ENCODE results near the gene ERMN.

Gene ERMN

GRCh38 chr2:157320409-157320808 lies 5.2 kb downstream of the ERMN start:
- no peak for TF ChIP-seq TAF1 (IDR thresholded peaks at IDR 0.05; ENCODE audit: low read depth, low read length)
- no peak for TF ChIP-seq POLR2A (IDR thresholded peaks at IDR 0.05; ENCODE audit: low read depth, low read length)
- no peak for TF ChIP-seq SPI1 (IDR thresholded peaks at IDR 0.05; ENCODE audit: low read depth, low read length)
- no peak for TF ChIP-seq PAX5 (IDR thresholded peaks at IDR 0.05; ENCODE audit: insufficient read depth, low read length, severe bottlenecking)
- TF ChIP-seq POU2F2 (IDR thresholded peaks at IDR 0.05; ENCODE audit: low read depth, low read length), result no peak
- no peak for TF ChIP-seq POLR2AphosphoS5 (IDR thresholded peaks at IDR 0.05; ENCODE audit: low read depth, low read length)
- DNase-seq (ENCODE audit: insufficient read length, low spot score) (no peak), FAIRE-seq (no peak)

- FAIRE-seq, result no peak
- no peak for TF ChIP-seq TAF1 (IDR thresholded peaks at IDR 0.05; ENCODE audit: low read depth, low read length)
- TF ChIP-seq SPI1 (IDR thresholded peaks at IDR 0.05; ENCODE audit: low read depth, low read length), result no peak
- TF ChIP-seq POLR2A (IDR thresholded peaks at IDR 0.05; ENCODE audit: low read depth, low read length), result no peak
- TF ChIP-seq POU2F2 (IDR thresholded peaks at IDR 0.05; ENCODE audit: low read depth, low read length), result no peak
- no peak for TF ChIP-seq POLR2AphosphoS5 (IDR thresholded peaks at IDR 0.05; ENCODE audit: low read depth, low read length)
- no peak for TF ChIP-seq PAX5 (IDR thresholded peaks at IDR 0.05; ENCODE audit: insufficient read depth, low read length, severe bottlenecking)
- DNase-seq (ENCODE audit: insufficient read length, low spot score), result no peak
Measured at GRCh38 chr2:157319795-157320194, 5.8 kb downstream of the ERMN start.

- DNase-seq (ENCODE audit: insufficient read length, low spot score) (no peak), FAIRE-seq (no peak)
- no peak for TF ChIP-seq PAX5 (IDR thresholded peaks at IDR 0.05; ENCODE audit: insufficient read depth, low read length, severe bottlenecking)
- no peak for TF ChIP-seq SPI1 (IDR thresholded peaks at IDR 0.05; ENCODE audit: low read depth, low read length)
- TF ChIP-seq TAF1 (IDR thresholded peaks at IDR 0.05; ENCODE audit: low read depth, low read length), result no peak
- no peak for TF ChIP-seq POLR2A (IDR thresholded peaks at IDR 0.05; ENCODE audit: low read depth, low read length)
- no peak for TF ChIP-seq POLR2AphosphoS5 (IDR thresholded peaks at IDR 0.05; ENCODE audit: low read depth, low read length)
- TF ChIP-seq POU2F2 (IDR thresholded peaks at IDR 0.05; ENCODE audit: low read depth, low read length), result no peak
Measured at GRCh38 chr2:157318884-157319283, 6.7 kb downstream of the ERMN start.

GRCh38 chr2:157315901-157316300 lies 9.7 kb downstream of the ERMN start:
- FAIRE-seq (no peak), DNase-seq (ENCODE audit: insufficient read length, low spot score) (no peak)
- TF ChIP-seq POU2F2 (IDR thresholded peaks at IDR 0.05; ENCODE audit: low read depth, low read length) (no peak), POLR2AphosphoS5 (IDR thresholded peaks at IDR 0.05; ENCODE audit: low read depth, low read length) (no peak)

GRCh38 chr2:157312866-157313486 lies 12.6 kb downstream of the ERMN start:
- FAIRE-seq (peak; percentile 40), DNase-seq (ENCODE audit: insufficient read length, low spot score) (no peak)
- TF ChIP-seq PAX5 (IDR thresholded peaks at IDR 0.05; ENCODE audit: insufficient read depth, low read length, severe bottlenecking) (no peak), POU2F2 (IDR thresholded peaks at IDR 0.05; ENCODE audit: low read depth, low read length) (no peak), SPI1 (IDR thresholded peaks at IDR 0.05; ENCODE audit: low read depth, low read length) (no peak), TAF1 (IDR thresholded peaks at IDR 0.05; ENCODE audit: low read depth, low read length) (no peak), POLR2A (IDR thresholded peaks at IDR 0.05; ENCODE audit: low read depth, low read length) (no peak), POLR2AphosphoS5 (IDR thresholded peaks at IDR 0.05; ENCODE audit: low read depth, low read length) (no peak)

GRCh38 chr2:157311706-157312105 lies 13.9 kb downstream of the ERMN start:
- no peak for TF ChIP-seq SPI1 (IDR thresholded peaks at IDR 0.05; ENCODE audit: low read depth, low read length)
- TF ChIP-seq POLR2AphosphoS5 (IDR thresholded peaks at IDR 0.05; ENCODE audit: low read depth, low read length), result no peak
- no peak for TF ChIP-seq POLR2A (IDR thresholded peaks at IDR 0.05; ENCODE audit: low read depth, low read length)
- TF ChIP-seq PAX5 (IDR thresholded peaks at IDR 0.05; ENCODE audit: insufficient read depth, low read length, severe bottlenecking), result no peak
- FAIRE-seq (peak; percentile 80), DNase-seq (ENCODE audit: insufficient read length, low spot score) (no peak)

GRCh38 chr2:157309878-157310277 lies 15.7 kb downstream of the ERMN start:
- TF ChIP-seq PAX5 (IDR thresholded peaks at IDR 0.05; ENCODE audit: insufficient read depth, low read length, severe bottlenecking) (no peak), SPI1 (IDR thresholded peaks at IDR 0.05; ENCODE audit: low read depth, low read length) (no peak), POLR2AphosphoS5 (IDR thresholded peaks at IDR 0.05; ENCODE audit: low read depth, low read length) (no peak), POU2F2 (IDR thresholded peaks at IDR 0.05; ENCODE audit: low read depth, low read length) (no peak), TAF1 (IDR thresholded peaks at IDR 0.05; ENCODE audit: low read depth, low read length) (no peak), POLR2A (IDR thresholded peaks at IDR 0.05; ENCODE audit: low read depth, low read length) (no peak)
- no peak for DNase-seq (ENCODE audit: insufficient read length, low spot score)
- no peak for FAIRE-seq

- no peak for TF ChIP-seq PAX5 (IDR thresholded peaks at IDR 0.05; ENCODE audit: insufficient read depth, low read length, severe bottlenecking)
- FAIRE-seq (no peak), DNase-seq (ENCODE audit: insufficient read length, low spot score) (no peak)
Measured at GRCh38 chr2:157307021-157307420, 18.6 kb downstream of the ERMN start.

GRCh38 chr2:157305723-157306110 lies 19.9 kb downstream of the ERMN start:
- DNase-seq (ENCODE audit: insufficient read length, low spot score) (no peak), FAIRE-seq (no peak)
- no peak for TF ChIP-seq POU2F2 (IDR thresholded peaks at IDR 0.05; ENCODE audit: low read depth, low read length)
- TF ChIP-seq SPI1 (IDR thresholded peaks at IDR 0.05; ENCODE audit: low read depth, low read length), result no peak
- no peak for TF ChIP-seq PAX5 (IDR thresholded peaks at IDR 0.05; ENCODE audit: insufficient read depth, low read length, severe bottlenecking)
- no peak for TF ChIP-seq POLR2AphosphoS5 (IDR thresholded peaks at IDR 0.05; ENCODE audit: low read depth, low read length)
- TF ChIP-seq POLR2A (IDR thresholded peaks at IDR 0.05; ENCODE audit: low read depth, low read length), result no peak
- no peak for TF ChIP-seq TAF1 (IDR thresholded peaks at IDR 0.05; ENCODE audit: low read depth, low read length)

GRCh38 chr2:157304811-157305722 lies 20.6 kb downstream of the ERMN start:
- TF ChIP-seq POLR2AphosphoS5 (IDR thresholded peaks at IDR 0.05; ENCODE audit: low read depth, low read length) (no peak), POU2F2 (IDR thresholded peaks at IDR 0.05; ENCODE audit: low read depth, low read length) (no peak), SPI1 (IDR thresholded peaks at IDR 0.05; ENCODE audit: low read depth, low read length) (no peak), TAF1 (IDR thresholded peaks at IDR 0.05; ENCODE audit: low read depth, low read length) (no peak), POLR2A (IDR thresholded peaks at IDR 0.05; ENCODE audit: low read depth, low read length) (no peak), PAX5 (IDR thresholded peaks at IDR 0.05; ENCODE audit: insufficient read depth, low read length, severe bottlenecking) (no peak)
- DNase-seq (ENCODE audit: insufficient read length, low spot score), result no peak
- FAIRE-seq, result no peak

Measured in GM12891 (cell line).